ENCODE data around the gene XDH. TPM values are rescaled to one million over a fixed set of nuclear protein-coding genes. Genes with fewer than 3 reads are reported as not detected.

Gene XDH
- polyA plus RNA-seq, 1 experiment, result 0.35 TPM

DNA sequence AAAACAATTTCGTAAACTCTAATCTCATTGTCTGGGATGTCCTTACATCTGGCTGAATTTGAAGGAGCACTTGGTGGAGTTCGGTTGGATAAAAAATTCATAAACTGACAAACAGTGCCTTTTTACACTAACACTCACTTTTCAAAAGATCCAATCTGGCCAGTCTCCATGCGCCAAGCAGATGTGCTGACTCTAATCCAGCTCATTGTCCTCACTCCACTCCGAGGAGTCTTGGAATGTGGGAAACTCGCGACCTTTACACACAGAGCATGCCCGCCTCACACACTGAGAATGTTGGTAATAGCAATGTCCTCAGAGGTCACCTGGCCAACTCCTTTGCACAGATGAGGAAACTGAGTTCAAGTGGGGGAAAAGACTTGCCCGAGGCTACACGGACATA is 66.8 kb downstream of the XDH start:
- DNase-seq (ENCODE audit: low read depth, low spot score), result peak; percentile 69
- TF ChIP-seq, protein P1, sequence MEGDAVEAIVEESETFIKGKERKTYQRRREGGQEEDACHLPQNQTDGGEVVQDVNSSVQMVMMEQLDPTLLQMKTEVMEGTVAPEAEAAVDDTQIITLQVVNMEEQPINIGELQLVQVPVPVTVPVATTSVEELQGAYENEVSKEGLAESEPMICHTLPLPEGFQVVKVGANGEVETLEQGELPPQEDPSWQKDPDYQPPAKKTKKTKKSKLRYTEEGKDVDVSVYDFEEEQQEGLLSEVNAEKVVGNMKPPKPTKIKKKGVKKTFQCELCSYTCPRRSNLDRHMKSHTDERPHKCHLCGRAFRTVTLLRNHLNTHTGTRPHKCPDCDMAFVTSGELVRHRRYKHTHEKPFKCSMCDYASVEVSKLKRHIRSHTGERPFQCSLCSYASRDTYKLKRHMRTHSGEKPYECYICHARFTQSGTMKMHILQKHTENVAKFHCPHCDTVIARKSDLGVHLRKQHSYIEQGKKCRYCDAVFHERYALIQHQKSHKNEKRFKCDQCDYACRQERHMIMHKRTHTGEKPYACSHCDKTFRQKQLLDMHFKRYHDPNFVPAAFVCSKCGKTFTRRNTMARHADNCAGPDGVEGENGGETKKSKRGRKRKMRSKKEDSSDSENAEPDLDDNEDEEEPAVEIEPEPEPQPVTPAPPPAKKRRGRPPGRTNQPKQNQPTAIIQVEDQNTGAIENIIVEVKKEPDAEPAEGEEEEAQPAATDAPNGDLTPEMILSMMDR (IDR thresholded peaks at IDR 0.05; ENCODE audit: low read depth, low read length), result no peak
- H3K9me3 ChIP-seq (ENCODE audit: control insufficient read depth, insufficient read depth, low read length), result no peaks in the 10 kb centered on the region
- ChIA-PET CTCF (interaction anchor here (0.7 to 1.1 kb wide), 4 partner anchors 13 to 636 kb away, joined by 3 to 4 read pairs (median 3); partner anchors contain the start of gene EHD3), POLR2A (interaction anchor here (0.6 kb wide), 1 partner anchor 9 kb away, joined by 4 read pairs; no protein-coding TSS in a partner anchor)
- no peak overlapping the region for H3K27ac ChIP-seq (ENCODE audit: low read depth, low read length)
- no peak overlapping the region for H3K4me3 ChIP-seq (ENCODE audit: low read depth, low read length)
- H3K27me3 ChIP-seq (ENCODE audit: control insufficient read depth, insufficient read depth, low read length), result no peaks in the 10 kb centered on the region

DNA sequence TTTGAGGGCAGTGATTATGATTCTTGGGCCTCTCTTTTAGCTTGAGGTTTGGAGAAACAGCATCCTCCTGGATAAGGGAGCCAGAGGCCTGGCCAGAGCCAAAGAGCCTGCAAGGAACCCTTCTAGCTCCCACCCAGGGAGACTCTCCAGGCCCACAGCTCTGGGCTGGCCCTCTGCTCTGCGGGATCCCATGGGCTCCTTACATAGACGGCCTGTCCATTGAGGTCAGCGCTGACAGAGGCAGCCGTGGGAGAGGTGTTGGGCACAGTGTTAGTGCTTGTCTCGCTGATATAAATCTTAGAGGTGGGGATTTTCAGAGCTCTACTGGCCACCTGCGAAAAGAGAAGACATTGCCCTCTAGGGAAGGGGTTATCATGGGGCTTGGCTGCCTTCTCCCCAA is 67.2 kb downstream of the XDH start:
- no peak overlapping the region for H3K4me3 ChIP-seq (ENCODE audit: low read depth, low read length)
- TF ChIP-seq, protein P1 (IDR thresholded peaks at IDR 0.05; ENCODE audit: low read depth, low read length), result no peak
- H3K9me3 ChIP-seq (ENCODE audit: control insufficient read depth, insufficient read depth, low read length), result no peaks in the 10 kb centered on the region
- ChIA-PET POLR2A (interaction anchor here (0.6 kb wide), 1 partner anchor 9 kb away, joined by 4 read pairs; no protein-coding TSS in a partner anchor), CTCF (interaction anchor here (0.7 to 2.4 kb wide), 5 partner anchors 13 to 636 kb away, joined by 3 to 6 read pairs (median 3); partner anchors contain the start of gene EHD3)
- no peak for DNase-seq (ENCODE audit: low read depth, low spot score)
- H3K27me3 ChIP-seq (ENCODE audit: control insufficient read depth, insufficient read depth, low read length), result no peaks in the 10 kb centered on the region
- H3K27ac ChIP-seq (ENCODE audit: low read depth, low read length), result no peak overlapping the region

DNA sequence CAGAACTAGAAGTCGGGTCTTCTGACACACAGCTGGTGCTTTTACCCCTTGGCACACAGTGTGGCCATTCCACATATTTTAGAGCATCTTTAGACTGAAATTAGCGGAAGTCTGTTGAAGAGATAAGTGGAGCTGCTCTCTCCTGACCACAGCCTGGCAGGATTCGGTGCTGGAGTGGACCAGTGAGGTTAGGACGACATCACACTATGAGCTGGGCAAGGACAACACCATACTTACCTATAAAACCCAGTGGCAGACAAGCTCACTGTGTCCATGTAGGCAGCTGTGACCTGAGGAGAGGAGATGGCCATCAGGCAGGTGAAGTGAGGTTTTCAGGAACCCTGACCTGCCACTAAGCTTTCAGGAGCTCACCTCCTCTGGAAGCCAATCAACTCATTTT is 70.1 kb downstream of the XDH start:
- DNase-seq (ENCODE audit: low read depth, low spot score), result no peak
- H3K27me3 ChIP-seq (ENCODE audit: control insufficient read depth, insufficient read depth, low read length), result no peaks in the 10 kb centered on the region
- H3K27ac ChIP-seq (ENCODE audit: low read depth, low read length), result no peak overlapping the region
- TF ChIP-seq, protein P1 (IDR thresholded peaks at IDR 0.05; ENCODE audit: low read depth, low read length), result no peak
- ChIA-PET CTCF (interaction anchor here (2.4 kb wide), 1 partner anchor 11 kb away, joined by 9 read pairs; no protein-coding TSS in a partner anchor), POLR2A (no interaction called here)
- no peaks in the 10 kb centered on the region for H3K9me3 ChIP-seq (ENCODE audit: control insufficient read depth, insufficient read depth, low read length)
- no peak overlapping the region for H3K4me3 ChIP-seq (ENCODE audit: low read depth, low read length)

DNA sequence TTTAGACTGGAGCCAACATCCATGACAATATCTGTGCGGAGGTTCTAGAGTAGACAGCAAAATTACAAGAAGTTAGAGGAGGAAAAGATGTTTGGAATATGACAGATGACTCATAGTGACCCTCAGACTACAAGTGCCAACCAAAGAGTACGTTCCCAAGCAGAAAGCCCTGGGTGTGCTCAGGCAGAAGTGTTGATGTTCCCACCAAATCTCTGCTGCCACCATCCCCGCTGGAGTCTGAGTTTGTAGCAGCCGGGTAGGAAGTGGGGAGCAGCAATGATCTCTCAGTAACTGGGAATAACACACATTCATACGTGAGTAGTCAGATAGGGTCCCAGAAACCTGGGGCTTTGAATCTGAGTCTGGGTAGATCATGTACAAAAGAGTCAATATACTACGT is 73.2 kb downstream of the XDH start:
- Histone ChIP-seq H3K4me3 (ENCODE audit: low read depth, low read length) (no peak overlapping the region), H3K27ac (ENCODE audit: low read depth, low read length) (no peak overlapping the region), H3K9me3 (ENCODE audit: control insufficient read depth, insufficient read depth, low read length) (peaks cover 2% of the 10 kb centered on the region; the same call in 1 of the 2 replicates), H3K27me3 (ENCODE audit: control insufficient read depth, insufficient read depth, low read length) (no peaks in the 10 kb centered on the region)
- TF ChIP-seq, protein P1 (IDR thresholded peaks at IDR 0.05; ENCODE audit: low read depth, low read length), result no peak
- no peak for DNase-seq (ENCODE audit: low read depth, low spot score)
- POLR2A ChIA-PET, result no interaction called here
- CTCF ChIA-PET, result interaction anchor here (1.1 kb wide), 1 partner anchor 10 kb away, joined by 3 read pairs; no protein-coding TSS in a partner anchor

DNA sequence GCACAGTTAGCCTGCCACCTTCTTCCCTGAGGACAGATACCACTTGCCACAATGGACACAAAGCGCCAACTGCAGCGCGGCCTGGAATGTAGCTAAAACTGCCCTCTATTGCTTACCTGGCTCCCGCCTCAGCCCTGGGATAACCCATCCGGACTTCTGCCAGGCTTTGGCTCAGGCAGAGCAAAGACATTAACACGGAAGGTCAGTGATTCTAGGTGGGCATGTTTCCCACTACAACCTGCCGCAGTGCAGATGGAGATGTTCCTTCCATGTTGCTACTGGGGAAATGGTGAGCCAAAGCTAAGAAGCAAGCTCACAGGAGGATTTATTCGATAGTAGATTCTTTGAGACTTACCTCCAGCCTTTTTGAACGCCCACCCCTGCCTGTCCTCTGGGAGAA is 74.8 kb downstream of the XDH start:
- H3K27me3 ChIP-seq (ENCODE audit: control insufficient read depth, insufficient read depth, low read length), result no peaks in the 10 kb centered on the region
- ChIA-PET CTCF (no interaction called here), POLR2A (no interaction called here)
- TF ChIP-seq, protein P1 (IDR thresholded peaks at IDR 0.05; ENCODE audit: low read depth, low read length), result no peak
- H3K27ac ChIP-seq (ENCODE audit: low read depth, low read length), result peak overlapping the region; percentile 3
- peaks cover 2% of the 10 kb centered on the region; the same call in 1 of the 2 replicates for H3K9me3 ChIP-seq (ENCODE audit: control insufficient read depth, insufficient read depth, low read length)
- no peak overlapping the region for H3K4me3 ChIP-seq (ENCODE audit: low read depth, low read length)
- no peak for DNase-seq (ENCODE audit: low read depth, low spot score)

Measured in AG04450 (cell line).